Ascending aorta (tissue), 2 donors: ENCODE measurements around the gene RNF11. TPM values are rescaled to one million over a fixed set of nuclear protein-coding genes. Genes with fewer than 3 reads are reported as not detected.

Experiments used
- DNase-seq, 2 donors: peaks; one replicate each; pipeline ENCODE4 v3.0.0-alpha.2; 2019; ENCODE audit warnings: low spot score in 2 of 2
- H3K27ac ChIP-seq, 2 donors: fragments of 200-600 bp; sonication (generic); one replicate each; pipeline ENCODE4 v1.5.1; 2016 to 2017; ENCODE audit warnings: mild to moderate bottlenecking in 1 of 2
- H3K27me3 ChIP-seq: fragments of 200-600 bp; sonication (generic); one replicate; pipeline ENCODE4 v1.5.1; 2017
- H3K36me3 ChIP-seq, 2 donors: fragments of 200-600 bp; sonication (generic); one replicate each; pipeline ENCODE4 v1.5.1; 2016
- H3K4me1 ChIP-seq, 2 donors: fragments of 200-600 bp; sonication (generic); one replicate each; pipeline ENCODE4 v1.5.1; 2016 to 2017; ENCODE audit warnings: mild to moderate bottlenecking in 1 of 2
- H3K4me3 ChIP-seq, 2 donors: fragments of 200-600 bp; sonication (generic); one replicate each; pipeline ENCODE4 v1.5.1; 2016 to 2017; ENCODE audit warnings: mild to moderate bottlenecking in 1 of 2
- H3K9me3 ChIP-seq, 2 donors: fragments of 200-600 bp; sonication (generic); one replicate each; pipeline ENCODE4 v1.5.1; 2016
- intact Hi-C: fragments of 100-400 bp; cut with DNase I; formaldehyde crosslinking; loops from one replicate; pipeline ENCODE4 v1.15.1; 2023
- total RNA-seq: library from RNA; depleted of rRNA; stranded (reverse); fragments of >200 nt; gene quantifications from one replicate; pipeline ENCODE4 v1.1.0, GENCODE V29; 2016
- TF ChIP-seq, protein P1 (sequence below), 3 experiments: fragments of 200-600 bp in 2 of 3; fragments of 450-650 bp in 1 of 3; sonication (generic) in 2 of 3; IDR thresholded peaks; one replicate each; pipeline ENCODE4 v1.5.1; 2016 to 2019; ENCODE audit warnings: antibody characterized with exemption in 3 of 3, mild to moderate bottlenecking in 1 of 3, moderate library complexity in 1 of 3

RNF11 gene
- total RNA-seq, 1 donor from 2014 or later = 56.9 TPM

DNA sequence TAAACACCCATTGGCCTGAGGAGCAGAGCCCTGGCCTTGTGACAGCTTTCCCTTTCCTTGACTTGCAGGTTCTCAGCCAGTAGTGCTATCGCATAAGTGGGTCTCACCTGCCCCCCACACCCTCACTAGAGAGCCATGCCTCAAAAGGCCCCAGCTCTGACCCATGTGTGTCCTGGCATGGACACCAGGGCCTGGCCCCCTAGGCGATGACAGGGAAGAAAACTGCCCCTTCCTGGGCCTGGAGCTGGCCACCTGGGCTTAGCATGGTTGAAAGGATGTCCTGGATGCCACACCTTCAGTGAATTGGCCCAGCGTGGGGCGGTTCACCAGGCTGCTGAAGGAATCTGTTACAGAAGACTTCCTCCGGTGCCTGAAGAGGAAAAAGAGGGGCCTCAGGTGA, 75.8 kb downstream of the RNF11 start:
- no peaks in the 10 kb centered on the region for H3K9me3 ChIP-seq
- no peak for DNase-seq
- H3K27me3 ChIP-seq = no peaks in the 10 kb centered on the region
- TF ChIP-seq, protein P1, sequence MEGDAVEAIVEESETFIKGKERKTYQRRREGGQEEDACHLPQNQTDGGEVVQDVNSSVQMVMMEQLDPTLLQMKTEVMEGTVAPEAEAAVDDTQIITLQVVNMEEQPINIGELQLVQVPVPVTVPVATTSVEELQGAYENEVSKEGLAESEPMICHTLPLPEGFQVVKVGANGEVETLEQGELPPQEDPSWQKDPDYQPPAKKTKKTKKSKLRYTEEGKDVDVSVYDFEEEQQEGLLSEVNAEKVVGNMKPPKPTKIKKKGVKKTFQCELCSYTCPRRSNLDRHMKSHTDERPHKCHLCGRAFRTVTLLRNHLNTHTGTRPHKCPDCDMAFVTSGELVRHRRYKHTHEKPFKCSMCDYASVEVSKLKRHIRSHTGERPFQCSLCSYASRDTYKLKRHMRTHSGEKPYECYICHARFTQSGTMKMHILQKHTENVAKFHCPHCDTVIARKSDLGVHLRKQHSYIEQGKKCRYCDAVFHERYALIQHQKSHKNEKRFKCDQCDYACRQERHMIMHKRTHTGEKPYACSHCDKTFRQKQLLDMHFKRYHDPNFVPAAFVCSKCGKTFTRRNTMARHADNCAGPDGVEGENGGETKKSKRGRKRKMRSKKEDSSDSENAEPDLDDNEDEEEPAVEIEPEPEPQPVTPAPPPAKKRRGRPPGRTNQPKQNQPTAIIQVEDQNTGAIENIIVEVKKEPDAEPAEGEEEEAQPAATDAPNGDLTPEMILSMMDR (IDR thresholded peaks at IDR 0.05) = no peak
- no peak overlapping the region for H3K27ac ChIP-seq
- intact Hi-C loops = no loop called here
- peaks cover 2 to 3% of the 10 kb centered on the region in 2 donors for H3K4me1 ChIP-seq
- H3K4me3 ChIP-seq = no peak overlapping the region
- no peaks in the 10 kb centered on the region for H3K36me3 ChIP-seq

DNA sequence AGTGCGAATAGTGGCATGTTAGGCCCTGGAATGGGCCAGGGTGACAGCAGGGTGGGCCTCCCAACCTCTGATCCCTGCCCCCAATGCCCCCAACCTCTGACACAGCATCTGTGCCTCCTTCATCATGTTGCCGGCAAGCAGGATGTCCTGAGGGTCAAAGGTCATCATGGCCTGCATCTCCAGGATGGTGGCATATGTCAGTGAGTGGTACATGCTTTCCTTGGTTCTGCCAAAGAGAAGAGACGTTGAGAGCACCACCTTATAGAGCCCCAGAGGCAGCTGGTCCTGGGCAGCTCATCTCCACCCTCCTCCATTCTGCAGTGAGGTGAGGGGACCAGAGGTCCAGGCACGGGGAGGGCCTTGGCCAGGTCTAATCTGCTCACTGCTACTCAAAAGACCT, 76.6 kb downstream of the RNF11 start:
- peaks cover 2 to 3% of the 10 kb centered on the region in 2 donors for H3K4me1 ChIP-seq
- no peak for DNase-seq
- intact Hi-C loops = no loop called here
- H3K27me3 ChIP-seq = no peaks in the 10 kb centered on the region
- no peak overlapping the region for H3K27ac ChIP-seq
- TF ChIP-seq, protein P1 (IDR thresholded peaks at IDR 0.05) = no peak
- no peaks in the 10 kb centered on the region for H3K9me3 ChIP-seq
- H3K4me3 ChIP-seq = no peak overlapping the region
- no peaks in the 10 kb centered on the region for H3K36me3 ChIP-seq

GRCh38 chr1:51313268-51313852, 77.3 kb downstream of the RNF11 start:
- Histone ChIP-seq H3K36me3 (no peaks in the 10 kb centered on the region), H3K4me1 (peaks cover 2 to 3% of the 10 kb centered on the region in 2 donors), H3K9me3 (no peaks in the 10 kb centered on the region), H3K27me3 (no peaks in the 10 kb centered on the region), H3K4me3 (no peak overlapping the region), H3K27ac (peak overlapping the region in 1 of 2 donors; percentile 32)
- intact Hi-C loops = no loop called here
- TF ChIP-seq, protein P1 (IDR thresholded peaks at IDR 0.05) = peak in 1 of 3 experiments; percentile 5
- DNase-seq = no peak

DNA sequence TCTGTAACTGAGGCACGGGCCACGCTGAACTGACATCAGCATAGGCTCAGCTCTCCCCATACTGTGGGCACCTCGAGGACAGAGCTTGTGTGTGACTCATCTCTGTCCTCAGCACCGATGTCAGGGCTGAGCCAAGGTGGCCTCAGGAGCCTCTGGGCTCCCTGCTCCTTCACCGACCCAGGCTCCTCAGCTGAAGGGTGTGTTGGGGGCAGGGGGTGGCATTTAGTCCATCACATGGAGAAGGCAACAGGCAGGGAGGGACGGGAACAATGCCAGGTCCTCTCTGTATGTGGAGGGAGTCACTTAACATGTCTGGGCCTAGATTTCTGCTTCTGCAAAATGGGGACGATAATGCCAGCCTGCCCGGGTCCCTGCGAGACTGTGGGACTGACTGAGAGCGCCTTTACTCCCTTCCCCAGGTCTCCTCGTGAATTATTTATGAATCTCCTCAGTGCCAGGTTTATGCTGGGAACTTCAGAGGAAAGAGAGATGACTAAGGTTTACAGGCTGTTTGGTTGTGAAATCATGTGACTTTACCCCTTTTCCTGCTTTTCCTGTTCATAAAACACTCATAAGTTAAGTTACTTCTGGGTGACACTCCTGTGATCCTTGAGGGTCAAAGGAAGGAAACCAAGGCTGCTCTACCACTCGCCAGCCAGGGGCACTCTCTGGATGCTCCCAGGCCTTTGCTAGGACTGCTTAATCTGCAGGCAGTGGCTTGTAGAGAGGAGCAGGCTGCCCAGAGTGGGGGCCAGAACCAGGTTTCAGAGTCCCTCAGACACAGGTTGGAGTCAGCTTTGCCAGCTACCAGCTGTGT, 78.1 kb downstream of the RNF11 start:
- DNase-seq = no peak
- H3K27ac ChIP-seq = peak overlapping the region; percentile 27 to 32
- H3K4me3 ChIP-seq = no peak overlapping the region
- H3K36me3 ChIP-seq = no peaks in the 10 kb centered on the region
- H3K27me3 ChIP-seq = no peaks in the 10 kb centered on the region
- TF ChIP-seq, protein P1 (IDR thresholded peaks at IDR 0.05) = no peak
- H3K4me1 ChIP-seq = peaks cover 2 to 3% of the 10 kb centered on the region in 2 donors
- H3K9me3 ChIP-seq = no peaks in the 10 kb centered on the region
- intact Hi-C loops = no loop called here

GRCh38 chr1:51314974-51315373, 78.9 kb downstream of the RNF11 start:
- no peak for DNase-seq
- Histone ChIP-seq H3K27ac (no peak overlapping the region), H3K9me3 (no peaks in the 10 kb centered on the region), H3K36me3 (no peaks in the 10 kb centered on the region), H3K4me3 (no peak overlapping the region), H3K4me1 (peaks cover 2 to 3% of the 10 kb centered on the region in 2 donors), H3K27me3 (no peaks in the 10 kb centered on the region)
- TF ChIP-seq, protein P1 (IDR thresholded peaks at IDR 0.05) = no peak
- intact Hi-C loops = no loop called here
